Stimulated activated naive CD8-positive, alpha-beta T cell treated with anti-CD3 and anti-CD28 coated beads, Interleukin-15, Interleukin-2, amounts not matched to agents 100 U/mL and 50 U/mL, for 24 hours (primary cell): ENCODE measurements around the gene GJA4.
A peak's percentile ranks its signal among the peaks of the same experiment; 100 is the strongest.
"Not testable (repeated sequence)": the region's sequence is repeated elsewhere in the genome, so short reads cannot be mapped to it uniquely, and the experiment has no call there.

Source experiments
- ATAC-seq: fragments of 150-1000 bp; cut with Tn5 transposase; one replicate; pipeline ENCODE4 v1.10.0; 2021
- DNase-seq: peaks from one replicate; pipeline ENCODE4 v3.0.0; 2021

The GJA4 gene

GRCh38 chr1:34792424-34792823, 375 bp upstream of the GJA4 start:
- no peak for ATAC-seq
- no peak for DNase-seq

- ATAC-seq (no peak), DNase-seq (no peak)
These were observed 1.4 kb downstream of the GJA4 start for GRCh38 chr1:34794001-34794789.

- no peak for DNase-seq
These were observed 2.0 kb downstream of the GJA4 start for GRCh38 chr1:34794790-34795180.

DNA sequence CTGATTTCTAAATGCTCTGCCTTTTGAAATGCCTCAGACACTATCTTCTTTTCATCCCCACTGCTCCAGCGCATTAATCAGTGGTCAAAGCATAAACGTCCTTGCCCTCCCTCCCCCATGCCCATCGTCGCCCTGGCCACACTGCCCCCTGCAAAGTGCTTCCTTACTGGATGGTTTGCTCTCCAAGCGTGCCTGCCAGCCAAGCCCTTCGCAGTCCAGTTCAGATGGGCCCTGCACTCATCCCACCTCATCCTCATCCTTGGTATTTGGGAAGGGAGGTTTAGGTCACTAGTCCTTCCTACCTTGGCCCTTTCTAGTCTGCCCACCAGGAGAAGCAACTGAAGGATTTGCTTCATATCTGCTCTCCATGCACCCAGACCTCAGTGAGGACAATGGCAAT, 3.1 kb downstream of the GJA4 start:
- ATAC-seq (no peak), DNase-seq (no peak)

More at GRCh38 chr1:34794790-34795180, 2.0 kb downstream of the GJA4 start:
- no peak for ATAC-seq

- ATAC-seq: peak; percentile 26
- DNase-seq: no peak
These were observed 4.2 kb downstream of the GJA4 start for GRCh38 chr1:34796990-34797389.

- ATAC-seq: peak; percentile 75
- no peak for DNase-seq
These were observed 7.4 kb downstream of the GJA4 start for GRCh38 chr1:34800214-34800613.

- DNase-seq: no peak
- no peak for ATAC-seq
These were observed 11.0 kb downstream of the GJA4 start for GRCh38 chr1:34803770-34804169.

DNA sequence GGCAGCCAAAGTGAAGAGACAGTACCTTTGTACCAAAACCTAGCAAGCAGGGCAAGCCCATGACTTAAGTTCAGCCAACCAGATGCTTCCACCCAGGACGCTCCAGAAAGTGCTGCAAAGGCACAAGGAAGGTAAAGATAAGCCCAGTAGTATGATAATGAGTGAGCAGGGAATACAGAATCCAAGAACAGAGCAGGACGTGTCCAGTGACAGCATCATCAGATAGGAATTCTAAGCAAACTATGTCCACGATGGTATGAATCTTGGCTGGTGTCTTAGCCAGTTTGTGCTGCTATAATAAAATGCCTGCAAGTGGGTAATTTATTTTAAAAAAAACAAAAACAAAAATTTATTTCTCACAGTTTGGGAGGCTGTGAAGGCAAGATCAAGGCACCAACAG, 13.6 kb downstream of the GJA4 start:
- DNase-seq (no peak), ATAC-seq (no peak)

DNA sequence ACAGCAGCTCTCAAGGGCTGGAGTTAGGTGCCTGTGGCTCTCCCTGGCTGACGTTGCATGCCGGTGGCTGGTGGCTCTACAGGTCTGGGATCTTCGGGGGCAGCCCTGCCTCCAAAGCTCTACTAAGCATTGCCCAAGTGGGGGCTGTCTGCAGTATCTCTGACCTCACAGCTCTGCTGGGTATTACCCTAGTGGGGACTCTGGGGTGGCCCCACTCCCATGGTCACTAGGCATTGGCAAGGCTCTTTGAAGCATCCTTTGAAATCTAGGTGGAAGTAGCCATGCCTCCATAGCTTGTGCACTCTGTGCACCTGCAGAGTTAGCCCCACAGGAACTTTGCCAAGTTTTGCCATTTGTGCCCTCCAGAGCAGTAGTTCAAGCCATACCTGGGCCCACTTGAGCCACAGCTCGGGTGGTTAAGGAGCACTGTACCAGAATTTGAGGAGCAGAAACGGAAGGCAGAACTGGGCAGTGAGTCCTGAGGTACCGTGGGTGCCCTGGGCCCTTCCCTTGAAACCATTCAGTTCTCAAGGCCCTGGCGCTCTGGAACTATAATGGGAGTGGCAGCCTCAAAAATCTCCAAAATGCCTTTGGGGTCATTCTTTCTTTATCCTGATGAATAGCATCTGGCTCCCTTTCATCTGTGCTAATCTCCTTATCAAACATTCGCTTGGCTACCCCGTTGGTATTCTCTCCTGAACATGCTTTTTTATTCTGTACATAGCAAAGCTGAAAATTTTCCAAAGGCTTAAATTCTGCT, 15.4 kb downstream of the GJA4 start:
- ATAC-seq (no peak), DNase-seq (no peak)

DNA sequence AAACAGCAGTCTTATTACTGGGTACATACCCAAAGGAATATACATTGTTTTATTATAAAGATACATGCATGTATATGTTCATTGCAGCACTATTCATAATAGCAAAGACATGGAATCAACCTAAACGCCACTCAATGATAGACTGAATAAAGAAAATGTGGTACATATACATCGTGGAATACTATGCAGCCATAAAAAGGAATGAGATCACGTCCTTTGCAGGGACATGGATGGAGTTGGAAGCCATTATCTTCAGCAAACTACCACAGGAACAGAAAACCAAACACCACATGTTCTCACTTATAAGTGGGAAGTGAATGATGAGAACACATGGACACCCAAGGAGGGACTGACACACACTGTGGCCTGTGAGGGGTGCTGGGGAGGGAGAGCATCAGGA, 18.0 kb downstream of the GJA4 start:
- ATAC-seq, DNase-seq: not testable (repeated sequence)

DNA sequence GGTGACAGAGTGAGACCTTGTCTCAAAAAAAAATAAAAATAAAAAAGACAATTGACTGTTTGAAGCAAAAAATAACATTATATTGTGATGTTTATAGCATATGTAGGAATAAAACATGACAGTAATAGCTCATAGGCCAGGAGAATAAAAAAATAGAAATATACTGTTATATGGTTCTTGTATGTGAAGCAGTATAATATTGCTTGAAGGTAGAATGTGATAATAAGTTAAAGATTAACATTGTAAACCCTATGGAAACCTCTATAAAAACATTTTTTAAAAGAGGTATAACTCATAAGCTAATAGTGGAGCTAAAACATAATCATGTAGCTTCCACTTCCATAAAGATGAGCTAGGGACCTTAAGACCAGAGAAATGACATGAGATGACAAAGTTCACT, 23.5 kb downstream of the GJA4 start:
- ATAC-seq (no peak), DNase-seq (no peak)

DNA sequence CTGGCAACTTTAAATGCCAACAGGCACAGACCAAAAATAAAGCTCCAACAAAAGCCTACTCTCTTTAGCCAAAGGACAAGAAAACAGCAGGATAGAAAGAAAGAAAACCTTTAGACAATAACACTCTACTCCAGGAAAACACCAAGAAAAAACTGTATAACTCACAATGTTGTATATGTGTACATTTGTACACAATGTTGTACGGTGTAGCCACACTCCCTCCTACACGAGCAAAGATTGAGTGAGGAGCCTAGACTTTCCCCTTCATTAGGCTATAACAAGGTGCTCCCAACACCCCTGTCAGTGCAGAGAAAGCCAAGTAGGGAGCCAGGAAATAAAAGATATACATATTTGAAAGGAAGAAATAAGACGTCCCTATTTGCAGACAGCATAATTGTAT, 24.0 kb downstream of the GJA4 start:
- no peak for ATAC-seq
- DNase-seq: no peak

- ATAC-seq: not testable (repeated sequence)
These were observed 26.1 kb downstream of the GJA4 start for GRCh38 chr1:34818862-34819261.

DNA sequence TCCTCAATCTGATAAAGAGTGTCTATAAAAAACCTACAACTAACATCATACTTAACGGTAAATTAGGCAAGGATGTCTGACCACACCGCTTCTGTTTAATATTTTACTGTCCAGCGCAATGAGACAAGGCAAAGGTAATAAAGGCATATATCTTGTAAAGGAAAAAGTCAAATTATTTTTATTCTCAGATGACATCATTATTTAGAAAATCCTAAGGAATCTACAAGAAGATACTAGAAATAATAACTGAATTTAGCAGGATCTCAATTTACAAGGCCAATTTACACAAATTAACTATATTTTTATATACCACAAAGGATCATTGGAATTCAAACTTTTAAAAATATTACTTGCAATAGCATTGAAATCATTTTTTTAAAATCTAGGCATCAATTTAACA, 29.4 kb downstream of the GJA4 start:
- ATAC-seq (no peak), DNase-seq (no peak)

More at GRCh38 chr1:34818862-34819261, 26.1 kb downstream of the GJA4 start:
- DNase-seq: not testable (repeated sequence)

GRCh38 chr1:34824817-34825454, 32.1 kb downstream of the GJA4 start:
- ATAC-seq: no peak

GRCh38 chr1:34825455-34826091, 32.8 kb downstream of the GJA4 start:
- ATAC-seq: no peak

More at GRCh38 chr1:34824817-34825454, 32.1 kb downstream of the GJA4 start:
- no peak for DNase-seq

GRCh38 chr1:34827341-34827941, 34.6 kb downstream of the GJA4 start:
- ATAC-seq (no peak), DNase-seq (no peak)

More at GRCh38 chr1:34825455-34826091, 32.8 kb downstream of the GJA4 start:
- no peak for DNase-seq

DNA sequence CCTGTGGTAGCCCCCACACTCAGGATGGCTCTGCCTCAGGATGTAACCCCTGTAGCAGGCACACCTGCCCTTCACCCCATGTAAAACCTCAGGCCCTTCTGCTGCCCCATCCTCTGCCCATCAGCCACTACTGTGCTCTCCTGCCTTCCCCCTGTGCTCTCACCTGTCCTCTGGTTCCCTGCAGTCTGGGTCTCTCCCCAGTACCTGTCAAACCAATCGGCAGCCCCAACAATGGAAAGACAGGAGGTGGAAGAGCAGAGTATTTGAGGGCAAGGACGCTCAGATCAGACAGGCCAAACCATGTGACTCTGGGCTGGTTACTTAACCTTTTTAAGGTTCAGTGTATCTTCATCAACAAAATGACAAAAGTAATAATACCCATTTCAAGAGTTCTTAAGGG, 35.8 kb downstream of the GJA4 start:
- DNase-seq (no peak), ATAC-seq (no peak)

GRCh38 chr1:34829250-34829649, 36.5 kb downstream of the GJA4 start:
- ATAC-seq: no peak
- DNase-seq: no peak

GRCh38 chr1:34831721-34832246, 39.0 kb downstream of the GJA4 start:
- ATAC-seq: no peak
- DNase-seq: no peak

- ATAC-seq (no peak), DNase-seq (no peak)
These were observed 40.9 kb downstream of the GJA4 start for GRCh38 chr1:34833711-34834110.
